HEK293 (cell line): ENCODE results near the gene ZCCHC2.

Experiments
- CTCF ChIA-PET: fragments of 350-600 bp; formaldehyde crosslinking; extraction: SDS; loops from one replicate; lab custom pipeline; 2021; ENCODE audit warnings: antibody characterized with exemption; lab: Yijun Ruan, JAX
- POLR2A ChIA-PET: fragments of 300-600 bp; formaldehyde crosslinking; extraction: SDS; loops from one replicate; lab custom pipeline; 2020; ENCODE audit warnings: antibody characterized with exemption, inconsistent platforms; lab: Yijun Ruan, JAX
- H3K27ac ChIP-seq: fragments of 200-500 bp; sonication (Bioruptor generic); 2 replicates; pipeline ENCODE4 v1.5.1; 2014; ENCODE audit warnings: low read depth, low read length, control low read depth, inconsistent platforms; ENCODE audit errors: extremely low read depth
- H3K36me3 ChIP-seq, 2 experiments: fragments of 200-500 bp in 1 of 2; sonication (Bioruptor generic) in 1 of 2; 1 replicate in 1 of 2; 2 replicates in 1 of 2; pipeline ENCODE4 v1.5.1; 2014 to 2017; ENCODE audit warnings: inconsistent platforms in 2 of 2, low read length in 2 of 2; ENCODE audit not compliant: control insufficient read depth in 2 of 2, insufficient read depth in 1 of 2
- H3K4me1 ChIP-seq: fragments of 200-500 bp; sonication (Bioruptor generic); 2 replicates; pipeline ENCODE4 v1.5.1; 2014; ENCODE audit warnings: mild to moderate bottlenecking, low read length, inconsistent platforms; ENCODE audit not compliant: control insufficient read depth, insufficient read depth
- H3K4me3 ChIP-seq: 2 replicates; pipeline ENCODE4 v1.5.1; 2011; ENCODE audit warnings: low read depth, mild to moderate bottlenecking, control low read depth, low read length, moderate library complexity
- H3K9me3 ChIP-seq: fragments of 200-500 bp; sonication (Bioruptor generic); 2 replicates; pipeline ENCODE4 v1.5.1; 2014; ENCODE audit warnings: low read depth, low read length, inconsistent platforms; ENCODE audit not compliant: control insufficient read depth, insufficient read depth
- REPIN1 ChIP-seq: fragments of 450-650 bp; formaldehyde crosslinking; IDR thresholded peaks from 2 replicates; pipeline ENCODE4 v1.5.1; 2017; ENCODE audit warnings: missing biosample characterization, missing genetic modification characterization, low read depth
- ZBTB49 ChIP-seq: fragments of 450-650 bp; formaldehyde crosslinking; IDR thresholded peaks from 2 replicates; pipeline ENCODE4 v1.5.1; 2016; ENCODE audit warnings: missing biosample characterization, missing genetic modification characterization, low read depth
- ZBTB8A ChIP-seq: fragments of 450-650 bp; formaldehyde crosslinking; IDR thresholded peaks from 2 replicates; pipeline ENCODE4 v1.5.1; 2016; ENCODE audit warnings: missing biosample characterization, missing genetic modification characterization
- ZNF140 ChIP-seq: fragments of 450-650 bp; formaldehyde crosslinking; IDR thresholded peaks from 2 replicates; pipeline ENCODE4 v1.5.1; 2016; ENCODE audit warnings: missing biosample characterization, missing genetic modification characterization
- ZNF184 ChIP-seq: fragments of 450-650 bp; IDR thresholded peaks from 2 replicates; pipeline ENCODE4 v1.5.1; 2018; ENCODE audit warnings: missing biosample characterization, mild to moderate bottlenecking, missing genetic modification characterization
- ZNF2 ChIP-seq: fragments of 450-650 bp; formaldehyde crosslinking; IDR thresholded peaks from 2 replicates; pipeline ENCODE4 v1.5.1; 2016; ENCODE audit warnings: missing biosample characterization, missing genetic modification characterization
- ZNF274 ChIP-seq, 2 experiments: fragments of 200-500 bp in 1 of 2; fragments of 450-650 bp in 1 of 2; sonication (Bioruptor generic) in 1 of 2; formaldehyde crosslinking in 1 of 2; IDR thresholded peaks; 2 replicates each; pipeline versions ENCODE4 v1.5.1 to v1.6.1; 2014 to 2016; ENCODE audit warnings: borderline replicate concordance in 1 of 2, inconsistent platforms in 1 of 2, low read length in 1 of 2, missing biosample characterization in 1 of 2, missing genetic modification characterization in 1 of 2
- ZNF280C ChIP-seq: fragments of 450-650 bp; formaldehyde crosslinking; IDR thresholded peaks from 2 replicates; pipeline ENCODE4 v1.5.1; 2016; ENCODE audit warnings: missing biosample characterization, missing genetic modification characterization
- ZNF521 ChIP-seq: fragments of 450-650 bp; formaldehyde crosslinking; IDR thresholded peaks from 2 replicates; pipeline ENCODE4 v1.5.1; 2017; ENCODE audit warnings: missing biosample characterization, mild to moderate bottlenecking, missing genetic modification characterization
- ZNF555 ChIP-seq: fragments of 450-650 bp; formaldehyde crosslinking; conservative IDR thresholded peaks from 2 replicates; pipeline ENCODE4 v1.5.1; 2017; ENCODE audit warnings: missing biosample characterization, mild to moderate bottlenecking, missing genetic modification characterization, inconsistent platforms
- ZNF626 ChIP-seq: fragments of 450-650 bp; sonication (Bioruptor Pico); formaldehyde crosslinking; IDR thresholded peaks from 2 replicates; pipeline ENCODE4 v1.5.1; 2018; ENCODE audit warnings: missing biosample characterization, missing genetic modification characterization, inconsistent platforms
- ZNF670 ChIP-seq: fragments of 450-650 bp; formaldehyde crosslinking; IDR thresholded peaks from 2 replicates; pipeline ENCODE4 v1.5.1; 2016; ENCODE audit warnings: missing biosample characterization, missing genetic modification characterization, low read depth
- ZNF677 ChIP-seq: fragments of 450-650 bp; IDR thresholded peaks from 2 replicates; pipeline ENCODE4 v1.5.0; 2018; ENCODE audit warnings: missing biosample characterization, mild to moderate bottlenecking, missing genetic modification characterization, moderate library complexity
- ZXDB ChIP-seq: fragments of 450-650 bp; formaldehyde crosslinking; IDR thresholded peaks from 2 replicates; pipeline ENCODE4 v1.5.1; 2016; ENCODE audit warnings: missing biosample characterization, missing genetic modification characterization
- TF ChIP-seq, protein P1 (sequence below): fragments of 450-650 bp; formaldehyde crosslinking; IDR thresholded peaks from 2 replicates; pipeline ENCODE4 v1.5.1; 2016; ENCODE audit warnings: missing biosample characterization, missing genetic modification characterization

ZCCHC2 gene

GRCh38 chr18:62487161-62487560 is 35.7 kb upstream of the ZCCHC2 start (continued):
- no peak for TF ChIP-seq ZNF274 (IDR thresholded peaks at IDR 0.05; ENCODE audit: low read length)
- no peak for TF ChIP-seq ZNF274 (tag by site-specific recombination; IDR thresholded peaks at IDR 0.05; ENCODE audit: borderline replicate concordance)

DNA sequence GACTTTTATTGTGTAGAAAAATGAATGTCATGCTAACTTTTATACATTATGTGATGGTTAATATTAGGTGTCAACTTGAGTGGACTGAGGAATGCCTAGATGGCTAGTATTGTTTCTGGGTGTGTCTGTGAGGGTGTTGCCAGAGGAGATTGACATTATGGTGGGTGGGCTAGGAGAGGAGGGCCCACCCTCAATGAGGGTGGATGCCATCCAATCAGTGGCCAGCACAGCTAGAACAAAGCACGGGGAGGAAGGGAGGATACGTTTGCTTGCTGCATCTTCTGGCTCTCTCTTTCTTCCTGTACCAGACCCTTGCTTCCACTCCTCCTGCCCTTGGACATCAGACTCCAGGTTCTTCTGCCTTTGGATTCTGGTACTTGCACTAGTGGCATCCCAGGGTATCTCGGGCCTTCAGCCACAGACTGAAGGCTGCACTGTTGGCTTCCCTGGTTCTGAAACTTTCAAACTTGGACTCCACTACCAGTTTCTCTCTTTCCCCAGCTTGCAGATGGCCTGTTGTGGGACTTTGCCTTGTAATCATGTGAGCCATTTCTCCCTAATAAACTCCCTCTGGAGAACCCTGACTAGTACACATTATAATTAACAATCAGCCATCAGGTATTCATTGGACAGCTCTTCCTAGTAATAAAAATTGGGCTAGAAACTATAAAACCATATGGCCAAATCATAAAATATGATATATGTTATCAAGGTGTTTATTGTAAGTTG is 31.7 kb upstream of the ZCCHC2 start:
- Histone ChIP-seq H3K9me3 (no peaks in the 10 kb centered on the region), H3K4me3 (no peak overlapping the region), H3K36me3 (no peaks in the 10 kb centered on the region), H3K27ac (no peak overlapping the region), H3K4me1 (peaks cover 6% of the 10 kb centered on the region)
- no peak for TF ChIP-seq ZBTB49 (tag by site-specific recombination)
- no peak for TF ChIP-seq ZNF555 (tag by site-specific recombination)
- no peak for TF ChIP-seq ZNF184 (tag by site-specific recombination)
- TF ChIP-seq ZNF626 (tag by site-specific recombination): no peak
- TF ChIP-seq ZXDB (tag by site-specific recombination): no peak
- TF ChIP-seq ZNF140 (tag by site-specific recombination): no peak
- TF ChIP-seq, protein P1, sequence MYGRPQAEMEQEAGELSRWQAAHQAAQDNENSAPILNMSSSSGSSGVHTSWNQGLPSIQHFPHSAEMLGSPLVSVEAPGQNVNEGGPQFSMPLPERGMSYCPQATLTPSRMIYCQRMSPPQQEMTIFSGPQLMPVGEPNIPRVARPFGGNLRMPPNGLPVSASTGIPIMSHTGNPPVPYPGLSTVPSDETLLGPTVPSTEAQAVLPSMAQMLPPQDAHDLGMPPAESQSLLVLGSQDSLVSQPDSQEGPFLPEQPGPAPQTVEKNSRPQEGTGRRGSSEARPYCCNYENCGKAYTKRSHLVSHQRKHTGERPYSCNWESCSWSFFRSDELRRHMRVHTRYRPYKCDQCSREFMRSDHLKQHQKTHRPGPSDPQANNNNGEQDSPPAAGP (tag by site-specific recombination): no peak
- no peak for TF ChIP-seq REPIN1 (tag by site-specific recombination)
- TF ChIP-seq ZNF2 (tag by site-specific recombination): no peak
- ChIA-PET CTCF (interaction anchor here (0.7 kb wide), 1 partner anchor 332 kb away, joined by 3 read pairs; no protein-coding TSS in a partner anchor), POLR2A (interaction anchor here (0.5 kb wide), 1 partner anchor 9 kb away, joined by 4 read pairs; no protein-coding TSS in a partner anchor)

DNA sequence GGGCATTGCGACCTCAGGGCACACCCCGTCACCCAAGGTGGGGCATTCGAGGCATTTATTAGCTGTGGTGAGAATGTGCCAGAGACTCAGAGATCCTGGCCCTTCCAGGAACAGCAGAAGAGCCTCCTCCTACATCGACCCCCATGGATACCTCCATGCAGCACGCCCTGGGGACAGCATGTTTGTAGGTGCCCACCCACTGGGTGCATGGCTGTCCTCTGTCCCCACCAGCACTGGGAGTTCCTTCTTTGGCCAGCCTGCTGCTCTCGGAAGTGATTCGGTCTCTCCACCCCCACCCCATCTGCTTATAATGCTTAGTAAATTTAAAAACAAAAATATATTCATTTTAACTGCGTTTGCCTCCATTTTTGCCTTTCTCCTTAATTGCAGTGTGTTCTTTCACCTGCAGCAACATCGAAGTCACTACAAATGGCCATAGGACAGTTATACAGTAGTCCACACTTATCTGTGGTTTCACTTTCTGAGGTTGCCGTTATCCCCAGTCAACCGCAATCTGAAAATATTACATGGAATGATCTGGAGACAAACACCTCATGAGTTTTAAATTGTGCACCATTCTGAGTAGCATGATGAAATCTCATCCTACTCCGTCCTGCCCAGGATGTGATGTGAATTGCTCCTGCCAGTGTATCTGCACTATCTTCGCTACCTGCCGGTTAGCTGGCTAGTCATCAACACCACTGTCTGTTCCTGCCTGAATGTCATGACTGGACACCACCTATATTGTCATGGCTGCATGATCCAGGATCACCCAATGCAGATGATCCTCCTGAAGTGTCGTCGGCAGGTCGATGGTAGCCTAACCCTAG is 29.6 kb upstream of the ZCCHC2 start:
- no peak overlapping the region for H3K4me3 ChIP-seq
- CTCF ChIA-PET: no interaction called here
- H3K36me3 ChIP-seq: no peaks in the 10 kb centered on the region
- no peak overlapping the region for H3K27ac ChIP-seq
- no peaks in the 10 kb centered on the region for H3K9me3 ChIP-seq
- H3K4me1 ChIP-seq: no peaks in the 10 kb centered on the region
- TF ChIP-seq ZNF677 (tag by site-specific recombination): no peak
- no peak for TF ChIP-seq ZNF280C (tag by site-specific recombination)
- no peak for TF ChIP-seq ZNF670
- no peak for TF ChIP-seq ZBTB8A (tag by site-specific recombination)
- TF ChIP-seq ZNF521 (tag by site-specific recombination): no peak
- TF ChIP-seq, all 188 proteins: peak for 0
- POLR2A ChIA-PET: no interaction called here
